GM06990 (cell line): ENCODE data around the gene GFER.

ENCODE experiments used
- DNase-seq: peaks from one replicate; pipeline ENCODE4 v3.0.0-alpha.2; 2011; ENCODE audit not compliant: insufficient read length; ENCODE audit errors: extremely low read depth
- H3K27me3 ChIP-seq: replicated peaks from 2 replicates; pipeline ENCODE4 v1.6.0; 2011; ENCODE audit warnings: low read length; ENCODE audit not compliant: control insufficient read depth, insufficient read depth
- H3K36me3 ChIP-seq: 2 replicates; pipeline ENCODE4 v1.5.1; 2011; ENCODE audit warnings: low read length; ENCODE audit not compliant: control insufficient read depth, insufficient read depth
- H3K4me3 ChIP-seq: replicated peaks from 2 replicates; pipeline ENCODE4 v1.5.1; 2011; ENCODE audit warnings: low read depth, mild to moderate bottlenecking, control low read depth, low read length
- CTCF ChIP-seq: IDR thresholded peaks from 2 replicates; pipeline ENCODE4 v1.5.1; 2011; ENCODE audit warnings: low read length, control low read depth, mild to moderate bottlenecking, inconsistent platforms; ENCODE audit not compliant: insufficient read depth, poor library complexity, severe bottlenecking

The GFER gene

GRCh38 chr16:1981398-1981836 is 2.6 kb upstream of the GFER start, which contains the start of gene NOXO1:
Gene NOXO1 (minus strand): TSS chr16:1981469. CDS start chr16:1981179, 290 bp downstream.
- H3K27me3 ChIP-seq, result no peaks in the 10 kb centered on the region; the same call in 1 of the 2 replicates
- peaks cover 23% of the 10 kb centered on the region for H3K36me3 ChIP-seq
- TF ChIP-seq CTCF, result no peak
- H3K4me3 ChIP-seq, result no peak within 1 kb of the TSS
- DNase-seq, result no peak

GRCh38 chr16:1982013-1982433 is 2.0 kb upstream of the GFER start:
- peaks cover 19% of the 10 kb centered on the region for H3K36me3 ChIP-seq
- no peak for TF ChIP-seq CTCF
- no peaks in the 10 kb centered on the region; the same call in 1 of the 2 replicates for H3K27me3 ChIP-seq
- no peak for DNase-seq
- H3K4me3 ChIP-seq, result no peak overlapping the region

- TF ChIP-seq CTCF, result no peak
- DNase-seq, result no peak
- H3K4me3 ChIP-seq, result no peak overlapping the region
- H3K27me3 ChIP-seq, result no peaks in the 10 kb centered on the region; the same call in 1 of the 2 replicates
- peaks cover 14% of the 10 kb centered on the region for H3K36me3 ChIP-seq
These were observed 926 bp upstream of the GFER start for GRCh38 chr16:1982991-1983543.

GRCh38 chr16:1984347-1985225 is 593 bp downstream of the GFER start:
- no peak for DNase-seq
- Histone ChIP-seq H3K36me3 (peaks cover 11% of the 10 kb centered on the region), H3K27me3 (no peaks in the 10 kb centered on the region; the same call in 1 of the 2 replicates), H3K4me3 (peak overlapping the region; percentile 90)
- TF ChIP-seq CTCF, result no peak

- DNase-seq, result no peak
- Histone ChIP-seq H3K36me3 (peaks cover 11% of the 10 kb centered on the region), H3K27me3 (no peaks in the 10 kb centered on the region; the same call in 1 of the 2 replicates), H3K4me3 (peak overlapping the region; percentile 90)
- no peak for TF ChIP-seq CTCF
These were observed 1.6 kb downstream of the GFER start for GRCh38 chr16:1985466-1986150.
